HG02870 (cell line): ENCODE results near the gene EIF2A.
"Not testable (repeated sequence)": the region's sequence is repeated elsewhere in the genome, so short reads cannot be mapped to it uniquely, and the experiment has no call there.

Source experiments
- ATAC-seq: cut with Tn5 transposase; IDR thresholded peaks from one replicate; pipeline ENCODE4 v1.9.1; 2021; ENCODE audit warnings: mild to moderate bottlenecking, moderate library complexity; ENCODE audit not compliant: unreplicated experiment

Gene EIF2A

DNA sequence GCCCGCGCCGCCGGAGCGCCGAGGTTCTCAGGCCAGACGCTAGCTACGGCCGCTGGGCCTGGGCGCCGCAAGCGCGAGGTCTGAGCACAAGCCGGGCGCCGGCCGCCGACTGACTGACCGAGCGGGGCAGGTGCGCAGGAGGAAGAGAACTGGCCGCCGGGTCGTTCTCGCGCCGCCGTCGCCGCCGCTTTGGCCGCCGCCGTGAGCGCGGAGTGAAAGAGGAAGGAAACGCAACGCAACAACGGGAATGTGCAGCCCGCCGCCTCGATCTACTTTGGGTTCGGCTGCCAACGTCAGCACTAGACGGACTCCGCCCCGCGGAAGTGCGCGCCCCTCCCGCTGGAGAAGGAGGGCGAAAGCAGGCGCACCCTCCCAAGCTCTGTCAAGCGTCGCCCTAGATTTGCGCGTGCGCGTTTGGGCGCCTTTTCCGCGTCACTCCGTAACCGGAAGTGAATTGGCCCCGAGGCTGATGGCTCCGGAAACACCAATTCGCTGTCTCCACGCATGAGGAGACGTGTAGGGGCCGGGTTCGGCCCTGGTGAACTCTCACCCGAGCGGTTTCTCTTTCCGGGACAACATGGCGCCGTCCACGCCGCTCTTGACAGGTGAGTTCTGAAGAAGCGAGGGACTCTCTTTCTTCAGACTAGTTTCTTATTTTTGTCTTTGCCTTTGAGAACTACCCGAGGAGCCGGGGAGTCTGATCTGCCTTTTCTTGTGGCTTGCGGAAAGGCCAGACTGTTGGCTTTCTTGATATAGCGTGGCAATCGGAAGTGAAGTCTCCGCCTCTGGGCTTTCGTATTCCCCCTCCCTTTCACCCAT lies at the start of gene EIF2A, which contains the start of gene SERP1:
Gene EIF2A, plus strand, starts transcription at position 562 of the 819 bp plus-strand sequence. Its CDS starts 16 bp downstream, at position 578.
Gene SERP1, minus strand, starts transcription at position 271 of the 819 bp plus-strand sequence. CDS start 361 bp downstream, outside the sequence.
- peak; percentile 91 for ATAC-seq

- no peak for ATAC-seq
These were observed 48.6 kb upstream of the EIF2A start for GRCh38 chr3:150497956-150498355.

DNA sequence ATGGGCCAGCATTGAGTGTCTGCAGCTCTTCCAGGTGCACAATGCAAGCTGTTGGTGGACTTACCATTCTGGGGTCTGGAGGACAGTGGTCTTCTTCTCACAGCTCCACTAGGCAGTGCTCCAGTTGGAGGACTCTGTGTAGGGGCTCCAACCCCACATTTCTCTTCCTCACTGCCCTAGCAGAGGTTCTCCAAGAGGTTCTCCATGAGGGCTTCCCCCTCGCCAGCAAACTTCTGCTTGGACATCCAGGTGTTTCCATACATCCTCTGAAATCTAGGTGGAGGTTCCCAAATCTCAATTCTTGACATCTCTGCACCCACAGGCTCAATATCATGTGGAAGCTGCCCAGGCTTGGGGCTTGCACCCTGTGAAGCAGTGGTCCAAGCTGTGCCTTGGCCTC lies 45.6 kb upstream of the EIF2A start:
- not testable (repeated sequence) for ATAC-seq

GRCh38 chr3:150503402-150504099 lies 43.0 kb upstream of the EIF2A start:
- ATAC-seq, result no peak

DNA sequence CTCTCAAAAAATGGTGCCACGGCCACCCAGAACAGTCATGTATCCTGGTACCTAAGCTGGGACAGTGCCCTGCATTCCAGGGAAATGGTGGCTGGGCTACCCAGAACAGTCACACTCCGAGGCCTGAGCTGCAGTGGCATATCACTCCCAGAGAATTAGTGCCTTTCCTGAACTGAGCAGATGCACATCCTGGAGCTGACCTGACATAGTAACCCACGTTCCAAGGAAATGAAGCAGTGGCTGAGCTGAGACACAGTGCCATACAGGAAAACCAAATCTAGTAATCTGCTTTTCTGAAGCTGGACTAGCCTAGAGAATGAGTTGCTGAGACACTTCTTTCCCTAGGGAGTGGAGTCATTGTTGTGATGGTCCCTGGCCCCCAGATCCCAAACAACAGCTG lies 42.1 kb upstream of the EIF2A start:
- no peak for ATAC-seq

DNA sequence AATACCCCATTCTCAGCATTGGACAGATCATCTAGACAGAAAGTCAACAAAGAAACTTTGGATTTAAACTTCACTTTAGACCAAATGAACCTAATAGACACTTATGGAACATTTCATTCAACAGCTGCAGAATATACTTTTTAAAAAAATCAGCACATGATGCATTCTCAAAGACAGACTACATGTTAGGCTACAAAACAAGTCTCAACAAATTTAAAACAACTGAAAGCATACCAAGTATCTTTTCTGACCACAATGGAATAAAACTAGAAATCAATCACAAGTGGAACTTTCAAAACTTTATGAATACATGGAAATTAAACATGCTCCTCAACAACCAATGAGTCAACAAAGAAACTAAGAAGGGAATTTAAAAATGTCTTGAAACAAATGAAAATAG lies 38.2 kb upstream of the EIF2A start:
- no peak for ATAC-seq

- no peak for ATAC-seq
These were observed 36.8 kb upstream of the EIF2A start for GRCh38 chr3:150509780-150510179.

- ATAC-seq, result no peak
These were observed 35.3 kb upstream of the EIF2A start for GRCh38 chr3:150511122-150511821.

GRCh38 chr3:150515210-150515609 lies 31.4 kb upstream of the EIF2A start:
- ATAC-seq, result no peak

GRCh38 chr3:150519026-150519425 lies 27.6 kb upstream of the EIF2A start:
- no peak for ATAC-seq

- ATAC-seq, result no peak
These were observed 26.2 kb upstream of the EIF2A start for GRCh38 chr3:150520408-150520807.

DNA sequence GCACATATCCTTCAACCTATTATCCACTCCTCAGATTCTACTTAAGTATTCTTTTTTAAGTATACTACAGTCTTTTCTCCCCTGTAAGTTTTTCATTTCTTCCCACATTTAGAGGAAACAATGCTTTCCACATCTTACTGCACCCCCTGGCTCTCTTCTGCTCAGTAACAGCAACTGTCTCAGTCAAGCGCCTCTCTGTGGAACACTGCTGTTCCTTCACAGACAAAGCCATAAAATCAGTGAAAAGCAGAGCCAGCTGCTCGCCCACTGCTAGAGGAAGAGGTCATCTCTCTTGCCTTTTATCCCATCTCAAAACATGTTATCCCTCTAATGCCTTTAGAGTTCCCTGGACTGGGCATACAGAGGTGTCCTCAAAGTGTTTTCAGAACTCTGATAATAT lies 25.1 kb upstream of the EIF2A start:
- no peak for ATAC-seq

DNA sequence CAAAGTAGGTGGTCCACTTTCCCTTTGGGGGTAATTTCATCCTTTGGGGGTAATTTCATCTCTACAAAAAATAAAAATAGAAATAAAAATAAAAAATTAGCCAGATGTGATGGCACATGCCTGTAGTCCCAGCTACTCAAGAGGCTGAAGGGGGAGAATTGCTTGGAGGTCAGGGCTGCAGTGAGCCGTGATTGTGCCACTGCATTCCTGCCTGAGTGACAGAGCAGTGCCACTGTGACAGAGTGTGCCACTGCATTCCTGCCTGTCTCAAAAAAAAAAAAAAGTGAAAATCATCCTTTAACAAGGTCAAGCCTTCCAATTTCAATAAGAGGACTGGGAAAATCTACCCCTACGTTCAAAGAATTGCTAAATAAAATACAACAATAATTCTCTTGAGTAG lies 23.0 kb upstream of the EIF2A start:
- no peak for ATAC-seq

GRCh38 chr3:150527464-150528255 lies 18.9 kb upstream of the EIF2A start:
- no peak for ATAC-seq

- no peak for ATAC-seq
These were observed 18.2 kb upstream of the EIF2A start for GRCh38 chr3:150528354-150528797.

GRCh38 chr3:150531775-150532174 lies 14.8 kb upstream of the EIF2A start:
- ATAC-seq, result no peak

GRCh38 chr3:150535204-150535603 lies 11.4 kb upstream of the EIF2A start:
- ATAC-seq, result no peak

GRCh38 chr3:150538324-150539208 lies 8.0 kb upstream of the EIF2A start:
- ATAC-seq, result no peak

- ATAC-seq, result no peak
These were observed 6.3 kb upstream of the EIF2A start for GRCh38 chr3:150540297-150540696.

GRCh38 chr3:150540991-150541390 lies 5.6 kb upstream of the EIF2A start:
- no peak for ATAC-seq
